SK-N-SH treated with all-trans-retinoic acid at 6 μM for 48 hours (cell line): ENCODE results near the gene CIAPIN1.

Experiments
- ATAC-seq: fragments of 200-7000 bp; cut with Tn5 transposase; 3 replicates; pipeline ENCODE4 v1.9.1; 2020; ENCODE audit warnings: mild to moderate bottlenecking, moderate library complexity
- ARNTL ChIP-seq: fragments of 450-650 bp; formaldehyde crosslinking; IDR thresholded peaks from 2 replicates; pipeline ENCODE4 v1.5.0; 2020; ENCODE audit warnings: low read depth, mild to moderate bottlenecking, moderate library complexity, borderline replicate concordance
- CSDC2 ChIP-seq: fragments of 250-450 bp; sonication (Bioruptor Pico); IDR thresholded peaks from 2 replicates; pipeline ENCODE4 v1.5.0; 2020; ENCODE audit warnings: mild to moderate bottlenecking, moderate library complexity
- CSRNP3 ChIP-seq: fragments of 250-450 bp; sonication (Bioruptor Pico); IDR thresholded peaks from 2 replicates; pipeline ENCODE4 v1.5.1; 2021; ENCODE audit warnings: mild to moderate bottlenecking, moderate library complexity
- ESRRG ChIP-seq: fragments of 250-450 bp; sonication (Bioruptor Pico); IDR thresholded peaks from 2 replicates; pipeline ENCODE4 v1.6.1; 2021; ENCODE audit warnings: mild to moderate bottlenecking
- GLIS3 ChIP-seq: fragments of 250-450 bp; sonication (Bioruptor Pico); IDR thresholded peaks from 2 replicates; pipeline ENCODE4 v1.5.0; 2020; ENCODE audit warnings: mild to moderate bottlenecking, moderate library complexity
- ISL1 ChIP-seq: fragments of 250-450 bp; sonication (Bioruptor Pico); IDR thresholded peaks from 2 replicates; pipeline ENCODE4 v2.1.2; 2022; ENCODE audit warnings: mild to moderate bottlenecking, moderate library complexity
- OSR1 ChIP-seq: fragments of 250-450 bp; sonication (Bioruptor Pico); IDR thresholded peaks from 2 replicates; pipeline ENCODE4 v1.8.0; 2022; ENCODE audit warnings: moderate library complexity, mild to moderate bottlenecking, inconsistent platforms
- PATZ1 ChIP-seq: fragments of 250-450 bp; sonication (Bioruptor Pico); IDR thresholded peaks from 2 replicates; pipeline ENCODE4 v1.8.0; 2020; ENCODE audit warnings: mild to moderate bottlenecking, moderate library complexity, borderline replicate concordance
- POU6F1 ChIP-seq: fragments of 250-450 bp; sonication (Bioruptor Pico); IDR thresholded peaks from 2 replicates; pipeline ENCODE4 v1.8.0; 2021; ENCODE audit warnings: low read depth, mild to moderate bottlenecking, moderate library complexity, borderline replicate concordance
- PPARA ChIP-seq: fragments of 250-450 bp; sonication (Bioruptor Pico); IDR thresholded peaks from 2 replicates; pipeline ENCODE4 v1.5.0; 2020; ENCODE audit warnings: mild to moderate bottlenecking, borderline replicate concordance
- RARB ChIP-seq: fragments of 250-450 bp; sonication (Bioruptor Pico); IDR thresholded peaks from 2 replicates; pipeline ENCODE4 v1.8.0; 2021; ENCODE audit warnings: mild to moderate bottlenecking, moderate library complexity
- SNAI2 ChIP-seq: fragments of 250-450 bp; sonication (Bioruptor Pico); IDR thresholded peaks from 2 replicates; pipeline ENCODE4 v1.5.0; 2020; ENCODE audit warnings: mild to moderate bottlenecking, moderate library complexity
- TCF4 ChIP-seq: fragments of 250-450 bp; sonication (Bioruptor Pico); IDR thresholded peaks from 2 replicates; pipeline ENCODE4 v1.8.0; 2021; ENCODE audit warnings: mild to moderate bottlenecking, moderate library complexity, borderline replicate concordance
- ZFP3 ChIP-seq: fragments of 250-450 bp; sonication (Bioruptor Pico); IDR thresholded peaks from 2 replicates; pipeline ENCODE4 v1.5.0; 2020; ENCODE audit warnings: mild to moderate bottlenecking, moderate library complexity
- ZFP30 ChIP-seq: fragments of 450-650 bp; formaldehyde crosslinking; IDR thresholded peaks from 2 replicates; pipeline ENCODE4 v1.5.0; 2022; ENCODE audit warnings: mild to moderate bottlenecking, moderate library complexity
- ZNF565 ChIP-seq: fragments of 450-650 bp; formaldehyde crosslinking; conservative IDR thresholded peaks from 2 replicates; pipeline ENCODE4 v1.5.0; 2020; ENCODE audit warnings: low read depth, mild to moderate bottlenecking, moderate library complexity
- ZNF70 ChIP-seq: fragments of 450-650 bp; formaldehyde crosslinking; IDR thresholded peaks from 2 replicates; pipeline ENCODE4 v1.5.0; 2020; ENCODE audit warnings: mild to moderate bottlenecking, moderate library complexity
- ZNF8 ChIP-seq: fragments of 450-650 bp; formaldehyde crosslinking; IDR thresholded peaks from 2 replicates; pipeline ENCODE4 v1.5.0; 2020; ENCODE audit warnings: mild to moderate bottlenecking, moderate library complexity
- TF ChIP-seq, protein P1 (sequence below): fragments of 250-450 bp; sonication (Bioruptor Pico); IDR thresholded peaks from 2 replicates; pipeline ENCODE4 v1.5.0; 2020; ENCODE audit warnings: mild to moderate bottlenecking, moderate library complexity
- TF ChIP-seq, protein P2 (sequence below): fragments of 250-450 bp; sonication (Bioruptor Pico); IDR thresholded peaks from 2 replicates; pipeline ENCODE4 v1.5.1; 2020; ENCODE audit warnings: low read depth, mild to moderate bottlenecking, moderate library complexity

Gene CIAPIN1

DNA sequence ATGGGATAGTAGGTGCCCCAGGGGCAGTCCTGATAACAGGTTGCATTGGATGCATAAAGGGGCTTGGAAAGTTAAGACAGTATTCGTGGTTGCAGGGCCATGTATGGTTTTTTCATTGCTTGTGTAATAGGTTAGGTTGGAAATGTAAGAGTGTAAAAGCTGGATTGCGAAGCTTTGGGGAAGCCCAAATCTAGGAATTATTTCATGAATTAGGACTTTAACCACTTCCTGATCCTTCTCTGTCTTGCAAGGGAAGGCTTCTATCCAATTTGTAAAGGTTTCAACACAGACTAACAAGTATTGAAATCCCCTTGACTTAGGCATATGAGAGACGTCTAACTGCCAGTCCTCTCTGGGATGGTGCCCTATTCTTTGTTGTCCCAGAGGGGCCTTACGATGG lies 50.4 kb downstream of the CIAPIN1 start:
- ATAC-seq: no peak
- TF ChIP-seq ESRRG (CRISPR knock-in tag) (no peak), SNAI2 (no peak), ARNTL (CRISPR knock-in tag) (no peak), CSDC2 (CRISPR knock-in tag) (no peak), OSR1 (CRISPR knock-in tag) (no peak), CSRNP3 (CRISPR knock-in tag) (no peak), ZFP30 (CRISPR knock-in tag) (no peak), POU6F1 (CRISPR knock-in tag) (no peak), ZNF70 (CRISPR knock-in tag) (no peak), ZNF8 (CRISPR knock-in tag) (no peak), TCF4 (CRISPR knock-in tag) (no peak), PPARA (no peak), RARB (CRISPR knock-in tag) (no peak), GLIS3 (CRISPR knock-in tag) (no peak), PATZ1 (CRISPR knock-in tag) (no peak), ISL1 (CRISPR knock-in tag) (no peak)
- TF ChIP-seq, protein P1, sequence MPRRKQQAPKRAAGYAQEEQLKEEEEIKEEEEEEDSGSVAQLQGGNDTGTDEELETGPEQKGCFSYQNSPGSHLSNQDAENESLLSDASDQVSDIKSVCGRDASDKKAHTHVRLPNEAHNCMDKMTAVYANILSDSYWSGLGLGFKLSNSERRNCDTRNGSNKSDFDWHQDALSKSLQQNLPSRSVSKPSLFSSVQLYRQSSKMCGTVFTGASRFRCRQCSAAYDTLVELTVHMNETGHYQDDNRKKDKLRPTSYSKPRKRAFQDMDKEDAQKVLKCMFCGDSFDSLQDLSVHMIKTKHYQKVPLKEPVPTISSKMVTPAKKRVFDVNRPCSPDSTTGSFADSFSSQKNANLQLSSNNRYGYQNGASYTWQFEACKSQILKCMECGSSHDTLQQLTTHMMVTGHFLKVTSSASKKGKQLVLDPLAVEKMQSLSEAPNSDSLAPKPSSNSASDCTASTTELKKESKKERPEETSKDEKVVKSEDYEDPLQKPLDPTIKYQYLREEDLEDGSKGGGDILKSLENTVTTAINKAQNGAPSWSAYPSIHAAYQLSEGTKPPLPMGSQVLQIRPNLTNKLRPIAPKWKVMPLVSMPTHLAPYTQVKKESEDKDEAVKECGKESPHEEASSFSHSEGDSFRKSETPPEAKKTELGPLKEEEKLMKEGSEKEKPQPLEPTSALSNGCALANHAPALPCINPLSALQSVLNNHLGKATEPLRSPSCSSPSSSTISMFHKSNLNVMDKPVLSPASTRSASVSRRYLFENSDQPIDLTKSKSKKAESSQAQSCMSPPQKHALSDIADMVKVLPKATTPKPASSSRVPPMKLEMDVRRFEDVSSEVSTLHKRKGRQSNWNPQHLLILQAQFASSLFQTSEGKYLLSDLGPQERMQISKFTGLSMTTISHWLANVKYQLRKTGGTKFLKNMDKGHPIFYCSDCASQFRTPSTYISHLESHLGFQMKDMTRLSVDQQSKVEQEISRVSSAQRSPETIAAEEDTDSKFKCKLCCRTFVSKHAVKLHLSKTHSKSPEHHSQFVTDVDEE (CRISPR knock-in tag): no peak
- TF ChIP-seq, protein P2, sequence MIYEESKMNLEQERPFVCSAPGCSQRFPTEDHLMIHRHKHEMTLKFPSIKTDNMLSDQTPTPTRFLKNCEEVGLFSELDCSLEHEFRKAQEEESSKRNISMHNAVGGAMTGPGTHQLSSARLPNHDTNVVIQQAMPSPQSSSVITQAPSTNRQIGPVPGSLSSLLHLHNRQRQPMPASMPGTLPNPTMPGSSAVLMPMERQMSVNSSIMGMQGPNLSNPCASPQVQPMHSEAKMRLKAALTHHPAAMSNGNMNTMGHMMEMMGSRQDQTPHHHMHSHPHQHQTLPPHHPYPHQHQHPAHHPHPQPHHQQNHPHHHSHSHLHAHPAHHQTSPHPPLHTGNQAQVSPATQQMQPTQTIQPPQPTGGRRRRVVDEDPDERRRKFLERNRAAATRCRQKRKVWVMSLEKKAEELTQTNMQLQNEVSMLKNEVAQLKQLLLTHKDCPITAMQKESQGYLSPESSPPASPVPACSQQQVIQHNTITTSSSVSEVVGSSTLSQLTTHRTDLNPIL (CRISPR knock-in tag): no peak

GRCh38 chr16:57395026-57395425 lies 52.2 kb downstream of the CIAPIN1 start:
- no peak for ATAC-seq
- TF ChIP-seq ZNF565 (no peak), PATZ1 (CRISPR knock-in tag) (no peak), ZFP3 (no peak)

- no peak for ATAC-seq
- TF ChIP-seq RARB (CRISPR knock-in tag) (no peak), ESRRG (CRISPR knock-in tag) (no peak), OSR1 (CRISPR knock-in tag) (no peak), ZNF565 (no peak), POU6F1 (CRISPR knock-in tag) (no peak), ISL1 (CRISPR knock-in tag) (no peak), CSRNP3 (CRISPR knock-in tag) (no peak), ARNTL (CRISPR knock-in tag) (no peak), ZNF70 (CRISPR knock-in tag) (no peak), TCF4 (CRISPR knock-in tag) (no peak), ZFP30 (CRISPR knock-in tag) (no peak), SNAI2 (no peak), ZFP3 (no peak), ZNF8 (CRISPR knock-in tag) (no peak)
- TF ChIP-seq, protein P2 (CRISPR knock-in tag): no peak
Measured at GRCh38 chr16:57394444-57394843, 52.7 kb downstream of the CIAPIN1 start.
